ENCODE results near the gene KRTAP1-5. TPM values are rescaled to one million over a fixed set of nuclear protein-coding genes. Genes with fewer than 3 reads are reported as not detected.
"Not testable (repeated sequence)": the region's sequence is repeated elsewhere in the genome, so short reads cannot be mapped to it uniquely, and the experiment has no call there.

The KRTAP1-5 gene
- total and polyA plus RNA-seq, 12 donors, result not detected

DNA sequence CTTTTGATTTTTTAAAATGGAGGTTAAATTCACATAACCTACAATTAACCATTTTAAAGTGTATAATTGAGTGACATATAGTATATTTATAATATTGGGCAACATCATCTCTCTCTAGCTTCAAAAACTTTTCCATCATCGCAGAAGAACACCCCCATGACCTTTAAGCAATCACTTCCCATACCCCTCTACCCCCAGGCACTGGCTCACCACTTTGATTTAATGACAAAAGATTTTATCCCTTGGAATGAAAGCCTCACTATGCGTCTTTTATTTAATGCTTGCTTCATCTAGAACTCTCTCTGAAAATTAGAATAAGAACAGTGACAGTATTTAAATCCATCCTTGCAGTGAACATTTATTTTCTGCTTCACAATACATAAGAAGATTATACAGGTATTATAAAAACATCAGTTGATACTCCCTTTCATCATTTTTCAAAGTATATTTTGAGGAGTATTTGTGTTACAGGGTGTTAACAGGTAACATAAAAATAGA, 10.9 kb upstream of the KRTAP1-5 start:
- Histone ChIP-seq H3K4me3 (no peak overlapping the region), H3K27ac (no peak overlapping the region), H3K9me3 (replicated peaks in 1 of 3) (no peaks in the 10 kb centered on the region), H3K36me3 (replicated peaks in 1 of 2) (no peaks in the 10 kb centered on the region), H3K27me3 (no peaks in the 10 kb centered on the region), H3K4me1 (replicated peaks in 1 of 2) (no peaks in the 10 kb centered on the region)
- intact Hi-C loops (cut with DNase I), result no loop called here
- TF ChIP-seq, protein P1, sequence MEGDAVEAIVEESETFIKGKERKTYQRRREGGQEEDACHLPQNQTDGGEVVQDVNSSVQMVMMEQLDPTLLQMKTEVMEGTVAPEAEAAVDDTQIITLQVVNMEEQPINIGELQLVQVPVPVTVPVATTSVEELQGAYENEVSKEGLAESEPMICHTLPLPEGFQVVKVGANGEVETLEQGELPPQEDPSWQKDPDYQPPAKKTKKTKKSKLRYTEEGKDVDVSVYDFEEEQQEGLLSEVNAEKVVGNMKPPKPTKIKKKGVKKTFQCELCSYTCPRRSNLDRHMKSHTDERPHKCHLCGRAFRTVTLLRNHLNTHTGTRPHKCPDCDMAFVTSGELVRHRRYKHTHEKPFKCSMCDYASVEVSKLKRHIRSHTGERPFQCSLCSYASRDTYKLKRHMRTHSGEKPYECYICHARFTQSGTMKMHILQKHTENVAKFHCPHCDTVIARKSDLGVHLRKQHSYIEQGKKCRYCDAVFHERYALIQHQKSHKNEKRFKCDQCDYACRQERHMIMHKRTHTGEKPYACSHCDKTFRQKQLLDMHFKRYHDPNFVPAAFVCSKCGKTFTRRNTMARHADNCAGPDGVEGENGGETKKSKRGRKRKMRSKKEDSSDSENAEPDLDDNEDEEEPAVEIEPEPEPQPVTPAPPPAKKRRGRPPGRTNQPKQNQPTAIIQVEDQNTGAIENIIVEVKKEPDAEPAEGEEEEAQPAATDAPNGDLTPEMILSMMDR (IDR thresholded peaks at IDR 0.05), result no peak
- no peak for TF ChIP-seq POLR2A (IDR thresholded peaks at IDR 0.05)
- no peak for DNase-seq
- WGBS, 4 donors, result 65 to 86% (median 79%) methylated on average over 2 of the region's 2 CpGs

DNA sequence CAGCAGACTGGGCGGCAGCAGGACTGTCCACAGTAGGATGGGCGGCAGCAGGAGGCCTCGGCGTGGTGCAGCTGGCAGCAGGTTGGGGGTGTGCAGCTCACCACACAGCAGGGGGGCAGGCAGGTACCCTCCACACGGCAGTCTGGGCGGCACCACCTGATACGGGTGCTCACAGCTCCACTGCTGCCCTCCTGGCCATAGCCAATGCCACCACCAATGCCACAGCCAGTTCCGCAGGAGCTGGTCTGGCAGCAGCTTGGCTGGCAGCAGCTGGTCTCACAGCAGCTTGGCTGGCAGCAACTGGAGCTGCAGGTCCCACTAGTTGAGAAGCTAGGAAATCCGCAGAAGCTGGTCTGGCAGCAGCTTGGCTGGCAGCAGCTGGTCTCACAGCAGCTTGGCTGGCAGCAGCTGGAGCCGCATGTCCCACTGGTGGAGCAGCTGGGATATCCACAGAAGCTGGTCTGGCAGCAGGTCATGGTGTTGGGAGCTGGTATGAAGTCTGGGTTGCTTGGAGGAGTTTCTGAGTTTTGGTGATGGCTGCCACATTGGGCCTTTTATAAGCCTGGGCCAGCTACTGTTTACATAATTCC, 7.4 kb upstream of the KRTAP1-5 start, which contains the start of gene KRTAP1-3:
KRTAP1-3 (minus strand) TSS at position 529 of the 590 bp plus-strand sequence; CDS start at position 476, 53 bp downstream.
- H3K27me3 ChIP-seq; DNase-seq; H3K27ac ChIP-seq; H3K4me3 ChIP-seq; intact Hi-C loops (cut with DNase I); H3K9me3 ChIP-seq (replicated peaks in 1 of 3); H3K4me1 ChIP-seq (replicated peaks in 1 of 2); H3K36me3 ChIP-seq (replicated peaks in 1 of 2): not testable (repeated sequence)
- 81 to 91% (median 87%) methylated on average over 4 to 10 of the region's 10 CpGs for WGBS, 4 donors

DNA sequence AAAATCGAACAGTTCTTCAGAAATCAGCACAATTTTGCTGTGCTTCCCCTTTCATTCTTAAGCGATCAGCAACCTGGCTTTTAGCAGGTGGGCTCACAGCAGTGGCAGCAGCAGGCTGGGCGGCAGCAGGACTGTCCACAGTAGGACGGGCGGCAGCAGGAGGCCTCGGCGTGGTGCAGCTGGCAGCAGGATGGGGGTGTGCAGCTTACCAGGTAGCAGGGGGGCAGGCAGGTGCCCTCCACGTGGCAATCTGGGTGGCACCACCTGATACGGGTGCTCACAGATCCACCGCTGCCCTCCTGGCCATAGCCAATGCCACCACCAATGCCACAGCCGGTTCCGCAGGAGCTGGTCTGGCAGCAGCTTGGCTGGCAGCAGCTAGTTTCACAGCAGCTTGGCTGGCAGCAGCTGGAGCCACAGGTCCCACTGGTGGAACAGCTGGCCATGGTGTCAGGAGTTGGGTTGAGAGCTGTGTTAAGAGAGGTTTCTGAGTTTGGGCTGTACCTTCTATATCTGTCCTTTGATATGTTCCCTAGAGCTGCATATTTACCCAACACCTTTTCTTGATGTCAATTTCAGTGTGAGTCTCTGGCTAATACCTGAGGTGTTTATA, 2.7 kb upstream of the KRTAP1-5 start, which contains the start of gene KRTAP1-4:
KRTAP1-4 (minus strand) TSS at position 563 of the 613 bp plus-strand sequence; CDS start at position 446, 117 bp downstream.
- TF ChIP-seq POLR2A (IDR thresholded peaks at IDR 0.05), result no peak
- TF ChIP-seq, protein P1 (IDR thresholded peaks at IDR 0.05), result no peak
- H3K4me1 ChIP-seq (replicated peaks in 1 of 2), result no peaks in the 10 kb centered on the region
- DNase-seq, result no peak
- H3K4me3 ChIP-seq, result no peak within 1 kb of the TSS
- WGBS, 4 donors, result 77 to 91% (median 83%) methylated on average over 7 to 12 of the region's 12 CpGs
- H3K9me3 ChIP-seq (replicated peaks in 1 of 3), result no peaks in the 10 kb centered on the region
- H3K27me3 ChIP-seq, result no peaks in the 10 kb centered on the region
- no peak within 1 kb of the TSS for H3K27ac ChIP-seq
- intact Hi-C loops (cut with DNase I), result no loop called here
- no peaks in the 10 kb centered on the region for H3K36me3 ChIP-seq (replicated peaks in 1 of 2)

DNA sequence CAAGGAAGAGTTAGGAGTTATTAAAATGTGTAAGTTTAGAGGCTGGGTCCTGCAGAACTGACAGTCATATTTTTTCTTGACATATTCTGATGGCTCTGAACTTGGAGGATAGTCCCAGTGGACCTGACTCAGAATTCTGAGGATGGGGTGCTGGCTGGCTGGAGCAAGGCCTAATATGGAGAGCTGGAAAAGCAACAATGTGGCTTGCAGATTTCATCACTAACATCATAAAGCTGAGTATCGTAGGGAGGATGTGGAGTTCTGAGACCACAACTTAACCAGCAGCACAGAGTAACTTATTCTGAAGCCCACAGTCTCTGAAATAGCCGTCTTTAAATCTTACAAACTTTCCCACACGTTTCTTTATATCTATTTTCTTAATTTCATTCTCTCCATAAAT, 2.3 kb downstream of the KRTAP1-5 start:
- no peaks in the 10 kb centered on the region for H3K4me1 ChIP-seq (replicated peaks in 1 of 2)
- no peak overlapping the region for H3K4me3 ChIP-seq
- no peaks in the 10 kb centered on the region for H3K9me3 ChIP-seq (replicated peaks in 1 of 3)
- H3K27ac ChIP-seq, result no peak overlapping the region
- intact Hi-C loops (cut with DNase I), result no loop called here
- no peak for DNase-seq
- no peaks in the 10 kb centered on the region for H3K36me3 ChIP-seq (replicated peaks in 1 of 2)
- TF ChIP-seq POLR2A (IDR thresholded peaks at IDR 0.05), result no peak
- TF ChIP-seq, protein P1 (IDR thresholded peaks at IDR 0.05), result no peak
- no peaks in the 10 kb centered on the region for H3K27me3 ChIP-seq
- 70 to 75% (median 73%) methylated on average over 3 of the region's 3 CpGs for WGBS, 4 donors

Measured in adrenal gland (tissue), 12 donors.